Fibroblast of lung (primary cell): Measurements from ENCODE around the gene OR6C65. TPM values are rescaled to one million over a fixed set of nuclear protein-coding genes. Genes with fewer than 3 reads are reported as not detected.

ENCODE experiments used
- DNase-seq, 2 donors: peaks; one replicate each; pipeline versions ENCODE4 v3.0.0 to v3.0.0-alpha.2; 2010; ENCODE audit warnings: low read depth in 2 of 2
- H2AFZ ChIP-seq: 2 replicates; pipeline ENCODE4 v1.5.1; 2012; ENCODE audit warnings: low read length, control low read depth, inconsistent platforms
- H3K27ac ChIP-seq: 2 replicates; pipeline ENCODE4 v1.5.1; 2011; ENCODE audit warnings: low read length, control low read depth; ENCODE audit not compliant: insufficient read depth
- H3K27me3 ChIP-seq: 2 replicates; pipeline ENCODE4 v1.5.1; 2011; ENCODE audit warnings: mild to moderate bottlenecking, low read length; ENCODE audit not compliant: control insufficient read depth, insufficient read depth
- H3K36me3 ChIP-seq: 2 replicates; pipeline ENCODE4 v1.5.1; 2011; ENCODE audit warnings: low read length; ENCODE audit not compliant: control insufficient read depth, insufficient read depth
- H3K4me1 ChIP-seq: 2 replicates; pipeline ENCODE4 v1.5.1; 2011; ENCODE audit warnings: low read length; ENCODE audit not compliant: control insufficient read depth, insufficient read depth; ENCODE audit errors: extremely low read depth
- H3K4me2 ChIP-seq: 2 replicates; pipeline ENCODE4 v1.5.1; 2011; ENCODE audit warnings: low read length, control low read depth; ENCODE audit not compliant: insufficient read depth; ENCODE audit errors: extremely low read depth
- H3K4me3 ChIP-seq, 4 experiments: fragments of 200-600 bp in 1 of 4; sonication (generic) in 1 of 4; replicated peaks in 1 of 4; 2 replicates each; pipeline ENCODE4 v1.5.1; 2011 to 2016; ENCODE audit warnings: low read length in 4 of 4, low read depth in 3 of 4, mild to moderate bottlenecking in 3 of 4, control low read depth in 2 of 4, inconsistent platforms in 1 of 4, mixed read lengths in 1 of 4; ENCODE audit not compliant: insufficient read depth in 1 of 4; ENCODE audit errors: control extremely low read depth in 1 of 4
- H3K79me2 ChIP-seq: 2 replicates; pipeline ENCODE4 v1.5.1; 2012; ENCODE audit warnings: mild to moderate bottlenecking, low read length, inconsistent platforms; ENCODE audit not compliant: control insufficient read depth, insufficient read depth
- H3K9ac ChIP-seq: 2 replicates; pipeline ENCODE4 v1.5.1; 2011; ENCODE audit warnings: mild to moderate bottlenecking, low read length, control low read depth; ENCODE audit not compliant: insufficient read depth
- H3K9me3 ChIP-seq: 2 replicates; pipeline ENCODE4 v1.5.1; 2012; ENCODE audit warnings: low read depth, low read length; ENCODE audit not compliant: control insufficient read depth, insufficient read depth
- H4K20me1 ChIP-seq: 2 replicates; pipeline ENCODE4 v1.5.1; 2011; ENCODE audit warnings: low read length; ENCODE audit not compliant: control insufficient read depth, insufficient read depth; ENCODE audit errors: extremely low read depth
- CTCF ChIP-seq, 2 donors: IDR thresholded peaks in 1 of 2; conservative IDR thresholded peaks in 1 of 2; 1 replicate in 1 of 2; 2 replicates in 1 of 2; pipeline ENCODE4 v1.5.1; 2011 to 2012; ENCODE audit warnings: low read length in 2 of 2, control low read depth in 1 of 2, inconsistent platforms in 1 of 2, low read depth in 1 of 2, mild to moderate bottlenecking in 1 of 2
- EZH2 ChIP-seq: IDR thresholded peaks from 2 replicates; pipeline ENCODE4 v1.5.1; 2012; ENCODE audit warnings: low read length, control low read depth, mild to moderate bottlenecking; ENCODE audit errors: missing control alignments
- polyA plus RNA-seq, 2 donors: library from polyadenylated mRNA; depleted of rRNA in 1 of 2; stranded (reverse) in 1 of 2; unstranded in 1 of 2; fragments of >200 nt; gene quantifications; 2 replicates each; pipeline ENCODE4 v1.2.1, GENCODE V29; 2011 to 2012; ENCODE audit warnings: missing spikeins in 1 of 2
- total RNA-seq: library from RNA; depleted of rRNA; stranded (reverse); fragments of >200 nt; gene quantifications from 2 replicates; pipeline ENCODE4 v1.2.1, GENCODE V29; 2014

Gene OR6C65
- total and polyA plus RNA-seq, 2 donors (not counting 1 experiment from before 2014, with no cell fraction given): not detected

GRCh38 chr12:55448825-55449224 lies 48.5 kb downstream of the OR6C65 start:
- no peak overlapping the region for H3K4me2 ChIP-seq
- no peak overlapping the region for H3K4me3 ChIP-seq
- H3K79me2 ChIP-seq: no peaks in the 10 kb centered on the region
- H3K27me3 ChIP-seq: no peaks in the 10 kb centered on the region
- no peaks in the 10 kb centered on the region for H3K9me3 ChIP-seq
- no peak overlapping the region for H3K9ac ChIP-seq
- H3K36me3 ChIP-seq: no peaks in the 10 kb centered on the region
- TF ChIP-seq CTCF (conservative IDR thresholded peaks at IDR 0.05 in 1 of 2, IDR thresholded peaks at IDR 0.05 in 1 of 2; ENCODE audit: low read depth in 1 of 2, low read length in 2 of 2) (no peak), EZH2 (no peak)
- DNase-seq: no peak
- no peak overlapping the region for H3K27ac ChIP-seq
- H3K4me1 ChIP-seq: no peaks in the 10 kb centered on the region
- no peaks in the 10 kb centered on the region for H4K20me1 ChIP-seq
- no peak overlapping the region for H2AFZ ChIP-seq

Other genes starting within 250 kb of the OR6C65 start
- gene OR10A7, start 179.5 kb upstream of the OR6C65 start, total RNA-seq: not detected in 2 replicates
- gene OR10A7, start 179.5 kb upstream of the OR6C65 start, polyA plus RNA-seq: not detected in 2 replicates
- gene OR6C74, start 155.9 kb upstream of the OR6C65 start, total RNA-seq: not detected in 2 replicates
- not detected in 2 replicates for gene OR6C74, start 155.9 kb upstream of the OR6C65 start, polyA plus RNA-seq
- gene OR6C6, start 104.0 kb upstream of the OR6C65 start, total RNA-seq: not detected in 2 replicates
- gene OR6C6, start 104.0 kb upstream of the OR6C65 start, polyA plus RNA-seq: not detected in 2 replicates
- not detected in 2 replicates for gene OR6C1, start 86.2 kb upstream of the OR6C65 start, total RNA-seq
- gene OR6C1, start 86.2 kb upstream of the OR6C65 start, polyA plus RNA-seq: not detected in 2 replicates
- not detected in 2 replicates for gene OR6C3, start 69.8 kb upstream of the OR6C65 start, total RNA-seq
- gene OR6C3, start 69.8 kb upstream of the OR6C65 start, polyA plus RNA-seq: not detected in 2 replicates
- gene OR6C75, start 37.6 kb upstream of the OR6C65 start, total RNA-seq: not detected in 2 replicates
- gene OR6C75, start 37.6 kb upstream of the OR6C65 start, polyA plus RNA-seq: not detected in 2 replicates
- not detected in 2 replicates for gene OR6C76, start 25.7 kb downstream of the OR6C65 start, total RNA-seq
- not detected in 2 replicates for gene OR6C76, start 25.7 kb downstream of the OR6C65 start, polyA plus RNA-seq
- gene OR6C2, start 43.5 kb downstream of the OR6C65 start, total RNA-seq: not detected in 2 replicates
- not detected in 2 replicates for gene OR6C2, start 43.5 kb downstream of the OR6C65 start, polyA plus RNA-seq
- not detected in 2 replicates for gene OR6C70, start 69.6 kb downstream of the OR6C65 start, total RNA-seq
- not detected in 2 replicates for gene OR6C70, start 69.6 kb downstream of the OR6C65 start, polyA plus RNA-seq
- not detected in 2 replicates for gene OR6C68, start 91.8 kb downstream of the OR6C65 start, total RNA-seq
- not detected in 2 replicates for gene OR6C68, start 91.8 kb downstream of the OR6C65 start, polyA plus RNA-seq
- under 0.01 TPM in 1 of 2 replicates, not detected in the other for gene OR6C4, start 149.1 kb downstream of the OR6C65 start, total RNA-seq
- gene OR6C4, start 149.1 kb downstream of the OR6C65 start, polyA plus RNA-seq: not detected in 2 replicates
- not detected in 2 replicates for gene OR2AP1, start 171.9 kb downstream of the OR6C65 start, total RNA-seq
- not detected in 2 replicates for gene OR2AP1, start 171.9 kb downstream of the OR6C65 start, polyA plus RNA-seq
- not detected in 2 replicates for gene OR10P1, start 236.4 kb downstream of the OR6C65 start, total RNA-seq
- not detected in 2 replicates for gene OR10P1, start 236.4 kb downstream of the OR6C65 start, polyA plus RNA-seq